ENCODE data around the gene INHA. TPM values are rescaled to one million over a fixed set of nuclear protein-coding genes. Genes with fewer than 3 reads are reported as not detected.
A peak's percentile ranks its signal among the peaks of the same experiment; 100 is the strongest.

The INHA gene
- total RNA-seq, 1 experiment from 2014 or later = 0.31 TPM

GRCh38 chr2:219612577-219613286 is 40.6 kb downstream of the INHA start:
- no peaks in the 10 kb centered on the region for H3K27me3 ChIP-seq (ENCODE audit: insufficient read depth, low read length)
- H2BK5ac ChIP-seq (ENCODE audit: insufficient read length, low read length) = no peak overlapping the region
- H3K18ac ChIP-seq (ENCODE audit: insufficient read length, low read depth, low read length) = no peak overlapping the region
- no peak overlapping the region for H2BK15ac ChIP-seq (ENCODE audit: low read depth, low read length)
- TF ChIP-seq CTCF (conservative IDR thresholded peaks at IDR 0.05) = no peak
- no peak overlapping the region for H4K5ac ChIP-seq (ENCODE audit: insufficient read length, low read depth, low read length)
- H3K56ac ChIP-seq (ENCODE audit: insufficient read length, low read depth, low read length) = no peak overlapping the region
- H3K4me1 ChIP-seq (ENCODE audit: insufficient read depth, low read length) = no peaks in the 10 kb centered on the region
- no peak overlapping the region for H3K27ac ChIP-seq (ENCODE audit: insufficient read length, low read depth, low read length)
- WGBS (ENCODE audit: extremely low coverage, insufficient read length, low lambda C conversion rate) = no CpG with 5 or more reads among the region's 15 CpGs
- no peak overlapping the region for H3K4me2 ChIP-seq (ENCODE audit: insufficient read depth, insufficient read length, low read length)
- H4K20me1 ChIP-seq (ENCODE audit: control insufficient read depth, insufficient read depth, insufficient read length) = no peaks in the 10 kb centered on the region
- no peak overlapping the region for H2BK12ac ChIP-seq (ENCODE audit: insufficient read length, low read depth, low read length)
- no peak for DNase-seq
- no peak overlapping the region for H3K23ac ChIP-seq (ENCODE audit: insufficient read length, low read depth, low read length)
- no peaks in the 10 kb centered on the region for H3K9me3 ChIP-seq (ENCODE audit: control insufficient read depth, low read depth, low read length)
- H3K23me2 ChIP-seq (ENCODE audit: insufficient read length, low read depth, low read length, poor library complexity, severe bottlenecking) = no peaks in the 10 kb centered on the region
- H3K27me3 Mint-ChIP-seq (ENCODE audit: low read depth) = no peaks in the 10 kb centered on the region
- no peak overlapping the region for H3K4me3 Mint-ChIP-seq
- no peak overlapping the region for H4K8ac ChIP-seq (replicated peaks; ENCODE audit: insufficient read length, low read depth, low read length)
- no peaks in the 10 kb centered on the region for H3K9me3 Mint-ChIP-seq
- H3K14ac ChIP-seq (ENCODE audit: insufficient read depth, low read length) = no peak overlapping the region
- H3K27ac Mint-ChIP-seq = peak overlapping the region in 2 of 3 experiments; percentile 72 to 87; a peak in 5 of 7 replicates
- H4K91ac ChIP-seq (ENCODE audit: insufficient read length, low read depth, low read length) = no peak overlapping the region
- no peaks in the 10 kb centered on the region for H3K79me1 ChIP-seq (ENCODE audit: insufficient read depth, low read depth, low read length, poor library complexity, severe bottlenecking)
- H2AFZ ChIP-seq (ENCODE audit: low read length) = no peak overlapping the region
- no peak overlapping the region for H2BK20ac ChIP-seq (ENCODE audit: low read depth, low read length, poor library complexity, severe bottlenecking)
- H3K9ac ChIP-seq (ENCODE audit: extremely low read depth, insufficient read length, low read length) = no peak overlapping the region
- no peak overlapping the region for H2BK120ac ChIP-seq (ENCODE audit: low read depth, low read length, poor library complexity, severe bottlenecking)
- peaks cover 4 to 32% (median 17%) of the 10 kb centered on the region in 3 experiments; a peak in 6 of 7 replicates for H3K36me3 Mint-ChIP-seq (ENCODE audit: insufficient read depth in 1 of 3, low read depth in 3 of 3)
- H2AK5ac ChIP-seq (ENCODE audit: insufficient read length, low read length) = no peak overlapping the region
- H3K79me2 ChIP-seq (ENCODE audit: insufficient read depth, low read length) = no peaks in the 10 kb centered on the region
- no peak overlapping the region for H3K4ac ChIP-seq (ENCODE audit: low read depth, low read length)
- no peak overlapping the region for H3T11ph ChIP-seq (ENCODE audit: low read length)
- peaks cover 2 to 3% of the 10 kb centered on the region in 2 experiments; a peak in 2 of 4 replicates for H3K4me1 Mint-ChIP-seq
